GM12874 (cell line): ENCODE data around the gene HPS4.

Experiments
- CTCF ChIP-seq: IDR thresholded peaks from 2 replicates; pipeline ENCODE4 v1.5.1; 2011; ENCODE audit warnings: low read depth, mild to moderate bottlenecking, control low read depth, low read length, moderate library complexity; ENCODE audit not compliant: insufficient read depth

The HPS4 gene

GRCh38 chr22:26463101-26463661 lies 20.4 kb downstream of the HPS4 start:
- no peak for TF ChIP-seq CTCF

GRCh38 chr22:26462641-26463040 lies 20.9 kb downstream of the HPS4 start:
- no peak for TF ChIP-seq CTCF

- TF ChIP-seq CTCF: no peak
Observed at GRCh38 chr22:26462051-26462450, 21.5 kb downstream of the HPS4 start.

GRCh38 chr22:26461188-26461810 lies 22.3 kb downstream of the HPS4 start:
- peak; percentile 77 for TF ChIP-seq CTCF

GRCh38 chr22:26460202-26460601 lies 23.4 kb downstream of the HPS4 start:
- TF ChIP-seq CTCF: no peak

- no peak for TF ChIP-seq CTCF
Observed at GRCh38 chr22:26457661-26458272, 25.8 kb downstream of the HPS4 start.

GRCh38 chr22:26453812-26454500 lies 29.6 kb downstream of the HPS4 start:
- no peak for TF ChIP-seq CTCF
